ENCODE measurements around the gene POLL.

Gene POLL

GRCh38 chr10:101566333-101567164 is 21.5 kb downstream of the POLL start:
- ChIA-PET POLR2A (no interaction called here), CTCF (no interaction called here)
- no peak for TF ChIP-seq CTCF (IDR thresholded peaks at IDR 0.05; ENCODE audit: control extremely low read depth, extremely low read depth, low read depth, missing control alignments)
- peak; percentile 65 for DNase-seq (ENCODE audit: extremely low spot score)

- ChIA-PET POLR2A (no interaction called here), CTCF (no interaction called here)
- no peak for TF ChIP-seq CTCF (IDR thresholded peaks at IDR 0.05; ENCODE audit: control extremely low read depth, extremely low read depth, low read depth, missing control alignments)
- DNase-seq (ENCODE audit: extremely low spot score), result no peak
Observed at GRCh38 chr10:101565936-101566332, 22.1 kb downstream of the POLL start.

GRCh38 chr10:101565370-101565900 is 22.6 kb downstream of the POLL start:
- TF ChIP-seq CTCF (IDR thresholded peaks at IDR 0.05; ENCODE audit: control extremely low read depth, extremely low read depth, low read depth, missing control alignments), result no peak
- DNase-seq (ENCODE audit: extremely low spot score), result no peak
- ChIA-PET CTCF (no interaction called here), POLR2A (no interaction called here)

- POLR2A ChIA-PET, result no interaction called here
- no peak for DNase-seq (ENCODE audit: extremely low spot score)
- CTCF ChIA-PET, result no interaction called here
- TF ChIP-seq CTCF (IDR thresholded peaks at IDR 0.05; ENCODE audit: control extremely low read depth, extremely low read depth, low read depth, missing control alignments), result no peak
Observed at GRCh38 chr10:101564490-101564991, 23.5 kb downstream of the POLL start.

- no peak for DNase-seq (ENCODE audit: extremely low spot score)
- ChIA-PET POLR2A (no interaction called here), CTCF (interaction anchor here (0.9 to 2.7 kb wide), 2 partner anchors 291 to 349 kb away, joined by 3 to 7 read pairs; no protein-coding TSS in a partner anchor)
- no peak for TF ChIP-seq CTCF (IDR thresholded peaks at IDR 0.05; ENCODE audit: control extremely low read depth, extremely low read depth, low read depth, missing control alignments)
Observed at GRCh38 chr10:101563497-101564040, 24.5 kb downstream of the POLL start.

GRCh38 chr10:101563007-101563406 is 25.1 kb downstream of the POLL start:
- POLR2A ChIA-PET, result no interaction called here
- no peak for TF ChIP-seq CTCF (IDR thresholded peaks at IDR 0.05; ENCODE audit: control extremely low read depth, extremely low read depth, low read depth, missing control alignments)
- CTCF ChIA-PET, result interaction anchor here (0.8 to 2.7 kb wide), 4 partner anchors 10 to 349 kb away, joined by 3 to 7 read pairs (median 3); no protein-coding TSS in a partner anchor
- DNase-seq (ENCODE audit: extremely low spot score), result no peak

Data from GM10248 (cell line).